ENCODE results near the gene DHRS3.

- TF ChIP-seq CTCF (IDR thresholded peaks at IDR 0.05): no peak
- no peak for TF ChIP-seq POLR2A (IDR thresholded peaks at IDR 0.05)
- no peak for TF ChIP-seq POLR2AphosphoS5 (IDR thresholded peaks at IDR 0.05)
Measured at GRCh38 chr1:12573015-12573825, 44.8 kb downstream of the DHRS3 start.
